HepG2 (cell line): ENCODE data around the gene GDF2. TPM values are rescaled to one million over a fixed set of nuclear protein-coding genes. Genes with fewer than 3 reads are reported as not detected.

Experiments used
- ATAC-seq: fragments of 200-7000 bp; cut with Tn5 transposase; 3 replicates; pipeline ENCODE4 v1.9.1; 2020; ENCODE audit warnings: mild to moderate bottlenecking, moderate library complexity
- BruUV-seq: library from RNA; stranded (reverse); fragments of 400-500 nt; replicated peaks from 2 replicates; lab custom pipeline; 2021; lab: Mats Ljungman, UMichigan
- CTCF ChIA-PET: fragments of 300-600 bp; formaldehyde crosslinking; extraction: SDS; loops from one replicate; lab custom pipeline; 2021; ENCODE audit warnings: low total read pairs, inconsistent platforms, low intra/inter-chr PET ratio; lab: Yijun Ruan, JAX
- POLR2A ChIA-PET: fragments of 350-600 bp; sonication (Branson Sonifier 250); formaldehyde crosslinking; loops from one replicate; lab custom pipeline; 2020; ENCODE audit warnings: antibody characterized with exemption, inconsistent platforms; lab: Yijun Ruan, JAX
- DNase-seq: peaks from one replicate; pipeline ENCODE4 v3.0.0-alpha.2; 2015; ENCODE audit warnings: low spot score
- FAIRE-seq: peaks from 3 replicates; lab custom pipeline; 2011; peaks lifted over from hg19 to GRCh38; lab: Jason Lieb, UNC
- H2AFZ ChIP-seq: one replicate; pipeline ENCODE4 v1.6.1; 2011; ENCODE audit warnings: low read length, inconsistent platforms
- H3K27ac ChIP-seq: fragments of 300-600 bp; 3 replicates; pipeline ENCODE4 v1.8.0; 2011; ENCODE audit warnings: mixed run types, mild to moderate bottlenecking, mixed read lengths, low read length, inconsistent platforms; ENCODE audit not compliant: insufficient read depth; ENCODE audit errors: extremely low read length
- H3K27me3 ChIP-seq, 2 experiments: fragments of 200-600 bp in 1 of 2; 2 replicates in 1 of 2; 3 replicates in 1 of 2; pipeline versions ENCODE4 v1.6.0 to v1.8.0; 2011; ENCODE audit warnings: low read length in 2 of 2, mild to moderate bottlenecking in 2 of 2, moderate library complexity in 2 of 2, inconsistent platforms in 1 of 2; ENCODE audit not compliant: insufficient read depth in 2 of 2, control insufficient read depth in 1 of 2
- H3K36me3 ChIP-seq, 2 experiments: fragments of 200-600 bp in 1 of 2; replicated peaks in 1 of 2; 2 replicates in 1 of 2; 3 replicates in 1 of 2; pipeline versions ENCODE4 v1.5.1 to v1.8.0; 2011; ENCODE audit warnings: low read length in 2 of 2, inconsistent platforms in 1 of 2; ENCODE audit not compliant: insufficient read depth in 2 of 2, control insufficient read depth in 1 of 2
- H3K4me1 ChIP-seq: 2 replicates; pipeline ENCODE4 v1.5.1; 2012; ENCODE audit warnings: low read length, inconsistent platforms; ENCODE audit not compliant: insufficient read depth
- H3K4me2 ChIP-seq: 2 replicates; pipeline ENCODE4 v1.6.0; 2011; ENCODE audit warnings: low read depth, low read length, inconsistent platforms
- H3K4me3 ChIP-seq, 3 experiments: fragments of 200-600 bp in 1 of 3; sonication (generic), shearing (Covaris generic) in 1 of 3; replicated peaks in 1 of 3; 2 replicates each; pipeline ENCODE4 v1.5.1; 2011 to 2016; ENCODE audit warnings: low read length in 3 of 3, inconsistent platforms in 2 of 3, low read depth in 2 of 3, mild to moderate bottlenecking in 2 of 3, control low read depth in 1 of 3, mixed read lengths in 1 of 3; ENCODE audit not compliant: insufficient read depth in 1 of 3
- H3K79me2 ChIP-seq: one replicate; pipeline ENCODE4 v1.6.1; 2011; ENCODE audit warnings: low read length, inconsistent platforms; ENCODE audit not compliant: insufficient read depth
- H3K9ac ChIP-seq: 2 replicates; pipeline ENCODE4 v1.6.0; 2011; ENCODE audit warnings: mild to moderate bottlenecking, low read depth, low read length, inconsistent platforms; ENCODE audit not compliant: insufficient read depth
- H3K9me3 ChIP-seq: 2 replicates; pipeline ENCODE4 v1.5.1; 2012; ENCODE audit warnings: mild to moderate bottlenecking, low read length
- H4K20me1 ChIP-seq: 2 replicates; pipeline ENCODE4 v1.6.0; 2011; ENCODE audit warnings: inconsistent platforms, mild to moderate bottlenecking, low read length, moderate library complexity; ENCODE audit not compliant: insufficient read depth
- DR1 ChIP-seq: sonication (generic); formaldehyde crosslinking; IDR thresholded peaks from 2 replicates; pipeline ENCODE4 v1.8.0; 2021; ENCODE audit warnings: mild to moderate bottlenecking, missing genetic modification reagents, inconsistent platforms
- FOXP4 ChIP-seq: sonication (generic); formaldehyde crosslinking; IDR thresholded peaks from 2 replicates; pipeline ENCODE4 v1.4.0; 2020; ENCODE audit warnings: missing genetic modification reagents
- MAX ChIP-seq: IDR thresholded peaks from 2 replicates; pipeline ENCODE4 v1.6.1; 2012; ENCODE audit warnings: inconsistent platforms
- MTERF4 ChIP-seq: sonication (generic); formaldehyde crosslinking; IDR thresholded peaks from 2 replicates; pipeline ENCODE4 v1.8.0; 2023; ENCODE audit warnings: mild to moderate bottlenecking, missing genetic modification reagents
- SOX13 ChIP-seq, 3 experiments: fragments of 450-650 bp in 1 of 3; sonication (generic) in 1 of 3; formaldehyde crosslinking in 1 of 3; IDR thresholded peaks in 2 of 3; conservative IDR thresholded peaks in 1 of 3; 2 replicates each; pipeline versions ENCODE4 v1.5.0 to v1.6.1; 2016 to 2020; ENCODE audit warnings: antibody characterized with exemption in 1 of 3, mild to moderate bottlenecking in 1 of 3, missing compliant biosample characterization in 1 of 3, missing genetic modification reagents in 1 of 3, moderate library complexity in 1 of 3
- STAG1 ChIP-seq: sonication (generic); formaldehyde crosslinking; IDR thresholded peaks from 2 replicates; pipeline ENCODE4 v1.4.0; 2020; ENCODE audit warnings: missing genetic modification reagents
- TRIM24 ChIP-seq: sonication (generic); formaldehyde crosslinking; IDR thresholded peaks from 2 replicates; pipeline ENCODE4 v1.8.0; 2022; ENCODE audit warnings: mild to moderate bottlenecking, missing genetic modification reagents
- ZFAT ChIP-seq: sonication (generic); formaldehyde crosslinking; conservative IDR thresholded peaks from 2 replicates; pipeline ENCODE4 v1.8.1; 2023; ENCODE audit warnings: missing genetic modification reagents, inconsistent platforms
- ZFP36L1 ChIP-seq: sonication (generic); formaldehyde crosslinking; IDR thresholded peaks from 2 replicates; pipeline ENCODE4 v1.8.0; 2022; ENCODE audit warnings: mild to moderate bottlenecking, missing genetic modification reagents, moderate library complexity
- ZNF138 ChIP-seq: sonication (generic); formaldehyde crosslinking; IDR thresholded peaks from 2 replicates; pipeline ENCODE4 v1.5.0; 2020; ENCODE audit warnings: mild to moderate bottlenecking, low read depth, missing genetic modification reagents
- ZNF589 ChIP-seq: sonication (generic); formaldehyde crosslinking; conservative IDR thresholded peaks from 2 replicates; pipeline ENCODE4 v1.8.0; 2022; ENCODE audit warnings: mild to moderate bottlenecking, moderate library complexity, missing genetic modification reagents
- ZNF629 ChIP-seq: sonication (generic); formaldehyde crosslinking; conservative IDR thresholded peaks from 2 replicates; pipeline ENCODE4 v1.5.0; 2020; ENCODE audit warnings: missing genetic modification reagents
- WGBS: methylation state at CpG from one replicate; pipeline ENCODE4 v1.1.6; 2017; ENCODE audit warnings: low lambda C conversion rate; 5-methylcytosine and 5-hydroxymethylcytosine counted together
- in situ Hi-C: cut with HindIII; loops from 2 replicates; pipeline ENCODE4 v1.10.0; 2017; ENCODE audit warnings: low pct_unique_long_range_greater_than_20kb; ENCODE audit not compliant: extremely low pct_ligation_motif_present
- intact Hi-C: fragments of 100-400 bp; cut with micrococcal nuclease; formaldehyde crosslinking; loops from one replicate; pipeline ENCODE4 v1.10.0; 2022; ENCODE audit not compliant: unreplicated experiment
- polyA plus RNA-seq, 8 experiments: library from polyadenylated mRNA; depleted of rRNA in 3 of 8; stranded (reverse) in 7 of 8; unstranded in 1 of 8; fragments of >200 nt; fragmentation: Illumina TruSeq in 4 of 8; extraction: Trizol in 4 of 8; gene quantifications; 2 replicates each; pipeline versions ENCODE4 v1.2.1 to v1.2.3, GENCODE V29; 2011 to 2016; ENCODE audit warnings: low read depth in 4 of 8, missing spikeins in 1 of 8, mixed read lengths in 1 of 8; ENCODE audit not compliant: insufficient read depth in 1 of 8
- total RNA-seq, 5 experiments: library from RNA; depleted of rRNA; stranded (reverse); fragments of >200 nt; fragmentation: Illumina TruSeq; extraction: Trizol; gene quantifications; 2 replicates each; pipeline ENCODE4 v1.2.3, GENCODE V29; 2016; ENCODE audit warnings: low read depth in 1 of 5
- TF ChIP-seq, protein P1 (sequence below): sonication (generic); formaldehyde crosslinking; IDR thresholded peaks from 2 replicates; pipeline ENCODE4 v1.8.1; 2023; ENCODE audit warnings: mild to moderate bottlenecking, missing genetic modification reagents

Gene GDF2
- total and polyA plus RNA-seq, 2 of the 13 experiments (the other 11 are each of a cell fraction or from before 2014, with no cell fraction given), result not detected

DNA sequence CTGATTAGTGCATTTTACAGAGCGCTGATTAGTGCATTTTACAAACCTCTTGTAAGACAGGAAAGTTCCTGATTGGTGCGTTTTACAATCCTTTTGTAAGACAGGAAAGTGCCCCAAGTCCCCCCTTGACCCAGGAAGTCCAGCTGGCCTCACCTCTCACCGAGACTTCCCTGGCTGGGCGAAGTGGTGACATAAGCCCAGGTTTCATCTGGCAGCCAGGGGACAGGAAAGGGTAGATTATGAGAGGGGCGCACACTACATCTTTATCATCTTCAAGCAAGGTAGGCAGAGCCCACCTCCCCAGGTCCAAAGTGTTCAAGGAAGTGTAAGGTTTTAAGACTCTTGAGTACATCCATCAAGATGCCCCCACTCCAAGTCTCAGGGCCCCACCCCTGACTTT, 27.8 kb upstream of the GDF2 start (continued):
- TF ChIP-seq FOXP4 (CRISPR knock-in tag) (no peak), DR1 (no peak), STAG1 (CRISPR knock-in tag) (no peak), MAX (no peak), ZNF629 (CRISPR knock-in tag) (no peak), TRIM24 (CRISPR knock-in tag) (no peak), ZNF589 (CRISPR knock-in tag) (no peak), ZFP36L1 (CRISPR knock-in tag) (no peak), ZNF138 (CRISPR knock-in tag) (no peak)

- intact Hi-C loops (no loop called here), in situ Hi-C loops (no loop called here)
- peaks cover 1 to 52% of the 10 kb centered on the region in 2 experiments; a peak in 3 of 5 replicates for H3K27me3 ChIP-seq
- ATAC-seq, result no peak
- no peak overlapping the region for H3K9ac ChIP-seq
- CTCF ChIA-PET, result no interaction called here
- DNase-seq, result no peak
- no peak overlapping the region for H3K27ac ChIP-seq
- no peaks in the 10 kb centered on the region for H4K20me1 ChIP-seq
- H3K4me2 ChIP-seq, result no peak overlapping the region
- H3K9me3 ChIP-seq, result no peaks in the 10 kb centered on the region
- POLR2A ChIA-PET, result no interaction called here
- no peak for FAIRE-seq
- 43% methylated on average over 2 of the region's 5 CpGs for WGBS
- H3K4me1 ChIP-seq, result no peaks in the 10 kb centered on the region
- no peaks in the 10 kb centered on the region for H3K36me3 ChIP-seq
- no peak overlapping the region for H2AFZ ChIP-seq
- H3K79me2 ChIP-seq, result no peaks in the 10 kb centered on the region
- no TSS peak for BruUV-seq
- no peak overlapping the region for H3K4me3 ChIP-seq
- TF ChIP-seq MTERF4 (no peak), ZFAT (CRISPR knock-in tag) (no peak), SOX13 (IDR thresholded peaks at IDR 0.05) (no peak), SOX13 (CRISPR knock-in tag; conservative IDR thresholded peaks at IDR 0.05 in 1 of 2, IDR thresholded peaks at IDR 0.05 in 1 of 2) (no peak)
- TF ChIP-seq, protein P1, sequence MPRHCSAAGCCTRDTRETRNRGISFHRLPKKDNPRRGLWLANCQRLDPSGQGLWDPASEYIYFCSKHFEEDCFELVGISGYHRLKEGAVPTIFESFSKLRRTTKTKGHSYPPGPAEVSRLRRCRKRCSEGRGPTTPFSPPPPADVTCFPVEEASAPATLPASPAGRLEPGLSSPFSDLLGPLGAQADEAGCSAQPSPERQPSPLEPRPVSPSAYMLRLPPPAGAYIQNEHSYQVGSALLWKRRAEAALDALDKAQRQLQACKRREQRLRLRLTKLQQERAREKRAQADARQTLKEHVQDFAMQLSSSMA, result no peak
Observed at GRCh38 chr10:47295411-47295810, 26.8 kb upstream of the GDF2 start.
